Adrenal gland (tissue), 12 donors: ENCODE measurements around the gene STX4. TPM values are rescaled to one million over a fixed set of nuclear protein-coding genes. Genes with fewer than 3 reads are reported as not detected.
A peak's percentile ranks its signal among the peaks of the same experiment; 100 is the strongest.

Source experiments
- DNase-seq, 7 donors: peaks; one replicate each; pipeline ENCODE4 v3.0.0-alpha.2; 2019 to 2020
- H3K27ac ChIP-seq, 5 donors: fragments of 200-600 bp; sonication (generic) in 4 of 5; 1 replicate in 3 of 5; 2 replicates in 2 of 5; pipeline versions ENCODE4 v1.5.1 to v1.8.0; 2016 to 2020; ENCODE audit warnings: mild to moderate bottlenecking in 1 of 5
- H3K27me3 ChIP-seq: fragments of 200-600 bp; 2 replicates; pipeline ENCODE4 v1.8.0; 2021
- H3K36me3 ChIP-seq, 2 donors: fragments of 200-600 bp; replicated peaks in 1 of 2; 1 replicate in 1 of 2; 2 replicates in 1 of 2; pipeline versions ENCODE4 v1.5.1 to v1.8.0; 2018 to 2022
- H3K4me1 ChIP-seq, 2 donors: fragments of 200-600 bp; replicated peaks in 1 of 2; 1 replicate in 1 of 2; 2 replicates in 1 of 2; pipeline versions ENCODE4 v1.5.1 to v1.8.0; 2018 to 2021
- H3K4me3 ChIP-seq, 4 donors: fragments of 200-600 bp; sonication (generic) in 3 of 4; one replicate each; pipeline ENCODE4 v1.5.1; 2016 to 2018
- H3K9me3 ChIP-seq, 3 donors: fragments of 200-600 bp; sonication (generic) in 1 of 3; replicated peaks in 1 of 3; 1 replicate in 2 of 3; 2 replicates in 1 of 3; pipeline versions ENCODE4 v1.5.1 to v1.8.0; 2016 to 2021
- POLR2A ChIP-seq, 2 donors: fragments of 450-650 bp; IDR thresholded peaks; one replicate each; pipeline ENCODE4 v1.6.1; 2017; ENCODE audit warnings: antibody characterized with exemption in 2 of 2, mild to moderate bottlenecking in 2 of 2, moderate library complexity in 1 of 2
- WGBS, 4 donors: extraction: QIAGEN DNeasy Blood & Tissue Kit in 2 of 4; methylation state at CpG; one replicate each; pipeline versions ENCODE4 v1.1.5 to v1.1.7; 2013 to 2017; 5-methylcytosine and 5-hydroxymethylcytosine counted together
- intact Hi-C, 2 donors: fragments of 100-400 bp; cut with DNase I; formaldehyde crosslinking; loops; one replicate each; pipeline versions ENCODE4 v1.14.1 to v1.15.0; 2022 to 2023
- polyA plus RNA-seq, 3 donors: library from polyadenylated mRNA; stranded (reverse); fragments of 200-250 nt in 2 of 3; fragments of 350-450 nt in 1 of 3; fragmentation: Illumina TruSeq in 1 of 3; extraction: RNeasy Lipid Tissue Mini Kit (QIAGEN cat#74804) in 1 of 3; gene quantifications; one replicate each; pipeline ENCODE4 v1.2.3, GENCODE V29; 2013 to 2014
- total RNA-seq, 9 donors: library from RNA; depleted of rRNA in 4 of 9; stranded (reverse); fragments of >200 nt in 4 of 9; fragments of 120-200 nt in 1 of 9; fragmentation: NEBNext Ultra II Directional in 1 of 9; extraction: Animal tissue kit (Norgen Biotek cat#: 25700) in 1 of 9; gene quantifications; one replicate each; pipeline versions ENCODE4 v1.1.0 to v1.2.4, GENCODE V29; 2013 to 2023
- TF ChIP-seq, protein P1 (sequence below), 6 experiments: fragments of 450-650 bp in 4 of 6; fragments of 200-600 bp in 2 of 6; sonication (generic) in 1 of 6; IDR thresholded peaks; 1 replicate in 5 of 6; 2 replicates in 1 of 6; pipeline versions ENCODE4 v1.5.1 to v1.8.0; 2016 to 2021; ENCODE audit warnings: antibody characterized with exemption in 6 of 6, mild to moderate bottlenecking in 2 of 6, moderate library complexity in 1 of 6
- donor health status: healthy with polysubstance abuse.
- donor health status: Bipolar disorder and iron deficiency.
- donor health status: DM: yes; HTN: yes; CAD: no.
- donor health status: DM: no; HTN: no; CAD: no.
- donor health status: DM: no; HTN: no; CAD: no.
- donor health status: DM: yes; HTN: yes; CAD: no.

The STX4 gene
- total and polyA plus RNA-seq, 12 donors, result 25.0 to 225 (median 58.0) TPM

DNA sequence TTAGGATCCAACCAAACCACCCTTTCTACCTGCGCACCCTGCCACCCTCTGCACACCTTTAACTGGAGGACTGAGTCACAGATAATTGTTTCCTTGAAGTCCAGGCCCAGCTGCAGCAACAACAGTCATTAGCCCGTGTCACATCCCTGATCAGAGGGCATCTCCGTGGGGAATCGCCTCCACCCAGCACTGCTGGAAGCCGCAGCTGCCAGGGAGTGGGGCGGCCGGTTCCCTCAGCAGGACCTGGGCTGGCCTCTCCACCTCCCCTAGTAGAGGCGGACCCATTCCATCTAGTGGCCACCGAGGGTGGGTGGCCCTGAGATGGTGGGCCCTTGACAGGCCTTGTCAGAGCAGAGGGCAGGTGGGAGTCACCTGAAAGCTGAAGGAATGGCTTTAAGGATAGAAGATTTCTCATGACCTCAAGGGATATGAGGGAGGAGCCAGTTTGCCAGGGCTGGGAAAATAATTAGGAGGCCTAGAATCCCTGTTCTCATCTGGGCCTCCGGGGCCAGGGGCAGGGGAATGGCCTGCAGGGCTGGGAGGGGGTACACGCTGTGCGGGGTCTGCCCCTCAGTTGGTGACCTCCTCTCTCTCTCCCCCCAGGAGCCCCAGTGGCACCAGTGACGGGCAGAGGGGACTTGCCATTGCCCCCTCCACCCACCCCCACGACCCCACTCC lies 49.1 kb downstream of the STX4 start:
- no peak for TF ChIP-seq POLR2A (IDR thresholded peaks at IDR 0.05)
- TF ChIP-seq, protein P1, sequence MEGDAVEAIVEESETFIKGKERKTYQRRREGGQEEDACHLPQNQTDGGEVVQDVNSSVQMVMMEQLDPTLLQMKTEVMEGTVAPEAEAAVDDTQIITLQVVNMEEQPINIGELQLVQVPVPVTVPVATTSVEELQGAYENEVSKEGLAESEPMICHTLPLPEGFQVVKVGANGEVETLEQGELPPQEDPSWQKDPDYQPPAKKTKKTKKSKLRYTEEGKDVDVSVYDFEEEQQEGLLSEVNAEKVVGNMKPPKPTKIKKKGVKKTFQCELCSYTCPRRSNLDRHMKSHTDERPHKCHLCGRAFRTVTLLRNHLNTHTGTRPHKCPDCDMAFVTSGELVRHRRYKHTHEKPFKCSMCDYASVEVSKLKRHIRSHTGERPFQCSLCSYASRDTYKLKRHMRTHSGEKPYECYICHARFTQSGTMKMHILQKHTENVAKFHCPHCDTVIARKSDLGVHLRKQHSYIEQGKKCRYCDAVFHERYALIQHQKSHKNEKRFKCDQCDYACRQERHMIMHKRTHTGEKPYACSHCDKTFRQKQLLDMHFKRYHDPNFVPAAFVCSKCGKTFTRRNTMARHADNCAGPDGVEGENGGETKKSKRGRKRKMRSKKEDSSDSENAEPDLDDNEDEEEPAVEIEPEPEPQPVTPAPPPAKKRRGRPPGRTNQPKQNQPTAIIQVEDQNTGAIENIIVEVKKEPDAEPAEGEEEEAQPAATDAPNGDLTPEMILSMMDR (IDR thresholded peaks at IDR 0.05), result no peak
- 81 to 90% (median 83%) methylated on average over 8 to 14 of the region's 14 CpGs for WGBS, 4 donors
- Histone ChIP-seq H3K4me3 (no peak overlapping the region), H3K27ac (no peak overlapping the region), H3K9me3 (no peaks in the 10 kb centered on the region), H3K36me3 (peaks cover 0 to 38% of the 10 kb centered on the region in 2 donors), H3K4me1 (no peaks in the 10 kb centered on the region), H3K27me3 (no peaks in the 10 kb centered on the region)
- intact Hi-C loops, result loop anchor here in 1 of 2 donors (10.0 kb wide), 1 partner anchor 62 kb away; no protein-coding TSS in a partner anchor
- DNase-seq, result no peak

DNA sequence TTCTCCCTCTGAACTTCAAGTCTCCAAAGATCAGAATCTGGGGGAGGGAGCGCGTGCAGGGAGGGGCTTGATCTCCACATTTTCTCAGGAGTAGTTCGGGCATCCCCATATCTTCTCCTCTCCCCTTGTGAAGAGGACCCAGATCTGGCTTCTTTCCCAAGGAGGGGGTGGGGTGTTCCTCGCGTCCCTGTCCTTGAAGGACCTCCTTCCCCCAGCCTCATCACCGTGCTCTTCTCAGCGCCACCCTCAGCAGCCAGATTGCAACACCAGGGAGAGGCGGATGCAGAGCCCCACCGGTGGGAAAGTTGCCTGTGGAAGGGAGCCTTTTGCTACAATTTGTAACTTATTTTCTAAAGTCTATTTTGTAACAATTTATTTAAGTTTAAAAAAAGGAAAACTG lies 49.7 kb downstream of the STX4 start:
- no peaks in the 10 kb centered on the region for H3K4me1 ChIP-seq
- 58 to 69% (median 62%) methylated on average over 8 to 9 of the region's 9 CpGs for WGBS, 4 donors
- DNase-seq, result peak in 1 of 7 donors; percentile 22
- H3K9me3 ChIP-seq, result no peaks in the 10 kb centered on the region
- H3K4me3 ChIP-seq, result no peak overlapping the region
- H3K27ac ChIP-seq, result no peak overlapping the region
- H3K36me3 ChIP-seq, result peaks cover 0 to 33% of the 10 kb centered on the region in 2 donors
- TF ChIP-seq, protein P1 (IDR thresholded peaks at IDR 0.05), result no peak
- no peaks in the 10 kb centered on the region for H3K27me3 ChIP-seq
- intact Hi-C loops, result loop anchor here in 1 of 2 donors (10.0 kb wide), 1 partner anchor 62 kb away; no protein-coding TSS in a partner anchor

DNA sequence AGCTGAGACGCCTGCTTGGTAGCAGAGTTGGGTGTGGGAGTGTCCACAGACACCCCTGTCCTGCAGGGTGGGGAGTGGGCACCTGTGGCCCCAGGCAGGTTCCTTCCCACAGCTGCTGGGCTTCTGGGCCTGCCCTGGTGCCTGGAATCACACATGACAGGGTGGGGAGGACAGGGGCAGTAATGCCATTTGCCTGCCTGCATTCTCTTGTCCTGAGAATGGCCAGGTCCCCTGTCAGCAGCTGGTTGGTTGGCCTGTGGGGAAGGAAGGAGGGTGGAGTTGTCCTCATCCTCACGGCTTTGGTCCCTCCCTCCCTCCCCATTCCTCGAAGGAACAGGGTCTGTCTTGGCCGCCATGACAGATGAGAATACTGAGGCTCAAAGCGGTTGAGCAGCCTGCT lies 50.2 kb downstream of the STX4 start:
- Histone ChIP-seq H3K27ac (no peak overlapping the region), H3K4me1 (no peaks in the 10 kb centered on the region), H3K4me3 (no peak overlapping the region), H3K36me3 (peaks cover 0 to 28% of the 10 kb centered on the region in 2 donors), H3K9me3 (no peaks in the 10 kb centered on the region), H3K27me3 (no peaks in the 10 kb centered on the region)
- WGBS, 4 donors, result 54 to 95% (median 69%) methylated on average over 3 to 5 of the region's 5 CpGs
- intact Hi-C loops, result loop anchor here in 1 of 2 donors (10.0 kb wide), 1 partner anchor 61 kb away; no protein-coding TSS in a partner anchor
- TF ChIP-seq, protein P1 (IDR thresholded peaks at IDR 0.05), result no peak
- TF ChIP-seq POLR2A (IDR thresholded peaks at IDR 0.05), result no peak
- DNase-seq, result no peak

DNA sequence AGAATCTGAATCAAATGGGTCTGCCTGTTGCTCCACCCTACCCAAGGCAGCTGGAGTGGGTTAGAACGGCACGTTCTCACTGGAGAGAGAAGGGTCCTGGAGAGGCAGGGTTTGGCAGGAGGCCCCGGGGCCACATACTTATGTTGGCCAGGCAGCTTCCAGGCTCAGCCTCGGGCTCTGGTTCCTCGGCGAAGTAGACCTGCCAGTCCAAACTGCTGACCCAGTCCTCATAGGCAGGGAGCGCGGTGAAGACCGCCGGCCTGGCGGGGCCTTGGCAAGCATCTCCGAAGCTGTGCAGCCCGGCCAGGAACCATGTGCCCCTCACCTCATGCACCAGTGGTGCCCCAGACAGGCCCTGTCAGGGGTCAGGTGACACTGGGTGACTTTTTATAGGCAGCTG lies 50.6 kb downstream of the STX4 start:
- Histone ChIP-seq H3K27ac (no peak overlapping the region), H3K27me3 (no peaks in the 10 kb centered on the region), H3K4me1 (no peaks in the 10 kb centered on the region), H3K9me3 (no peaks in the 10 kb centered on the region), H3K36me3 (peaks cover 0 to 24% of the 10 kb centered on the region in 2 donors), H3K4me3 (no peak overlapping the region)
- no peak for TF ChIP-seq POLR2A (IDR thresholded peaks at IDR 0.05)
- TF ChIP-seq, protein P1 (IDR thresholded peaks at IDR 0.05), result no peak
- intact Hi-C loops, result loop anchor here in 1 of 2 donors (10.0 kb wide), 1 partner anchor 61 kb away; no protein-coding TSS in a partner anchor
- no peak for DNase-seq
- 73 to 93% (median 84%) methylated on average over 3 to 13 of the region's 13 CpGs for WGBS, 4 donors
